GM12872 (cell line): Measurements from ENCODE around the gene SMPD2.

Source experiments
- CTCF ChIP-seq: IDR thresholded peaks from 3 replicates; pipeline ENCODE4 v1.5.1; 2011; ENCODE audit warnings: low read depth, mild to moderate bottlenecking, low read length, moderate library complexity; ENCODE audit not compliant: insufficient read depth

Gene SMPD2

DNA sequence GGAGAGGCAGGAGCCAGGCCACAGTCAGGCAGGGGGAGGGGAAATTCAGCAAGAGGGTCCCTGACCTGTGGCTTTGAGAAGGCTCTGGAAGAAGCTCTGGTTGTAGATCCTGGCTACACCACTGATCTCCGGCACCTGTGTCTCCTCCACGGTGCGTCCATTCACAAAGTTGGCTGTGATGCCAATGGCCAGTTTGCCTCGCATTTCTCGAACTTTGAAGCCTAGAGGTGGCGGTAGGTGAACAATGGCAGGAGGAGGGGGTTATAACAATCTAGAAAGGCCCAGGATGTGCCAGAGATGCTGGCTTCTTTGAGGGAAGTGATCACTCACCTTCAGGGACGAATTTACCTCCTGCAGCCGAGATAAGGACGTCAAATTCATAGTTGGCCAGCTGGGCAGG, 11.7 kb downstream of the SMPD2 start:
- no peak for TF ChIP-seq CTCF

- no peak for TF ChIP-seq CTCF
Measured at GRCh38 chr6:109453156-109453555, 12.6 kb downstream of the SMPD2 start.

GRCh38 chr6:109453594-109454495, 13.3 kb downstream of the SMPD2 start:
- no peak for TF ChIP-seq CTCF

DNA sequence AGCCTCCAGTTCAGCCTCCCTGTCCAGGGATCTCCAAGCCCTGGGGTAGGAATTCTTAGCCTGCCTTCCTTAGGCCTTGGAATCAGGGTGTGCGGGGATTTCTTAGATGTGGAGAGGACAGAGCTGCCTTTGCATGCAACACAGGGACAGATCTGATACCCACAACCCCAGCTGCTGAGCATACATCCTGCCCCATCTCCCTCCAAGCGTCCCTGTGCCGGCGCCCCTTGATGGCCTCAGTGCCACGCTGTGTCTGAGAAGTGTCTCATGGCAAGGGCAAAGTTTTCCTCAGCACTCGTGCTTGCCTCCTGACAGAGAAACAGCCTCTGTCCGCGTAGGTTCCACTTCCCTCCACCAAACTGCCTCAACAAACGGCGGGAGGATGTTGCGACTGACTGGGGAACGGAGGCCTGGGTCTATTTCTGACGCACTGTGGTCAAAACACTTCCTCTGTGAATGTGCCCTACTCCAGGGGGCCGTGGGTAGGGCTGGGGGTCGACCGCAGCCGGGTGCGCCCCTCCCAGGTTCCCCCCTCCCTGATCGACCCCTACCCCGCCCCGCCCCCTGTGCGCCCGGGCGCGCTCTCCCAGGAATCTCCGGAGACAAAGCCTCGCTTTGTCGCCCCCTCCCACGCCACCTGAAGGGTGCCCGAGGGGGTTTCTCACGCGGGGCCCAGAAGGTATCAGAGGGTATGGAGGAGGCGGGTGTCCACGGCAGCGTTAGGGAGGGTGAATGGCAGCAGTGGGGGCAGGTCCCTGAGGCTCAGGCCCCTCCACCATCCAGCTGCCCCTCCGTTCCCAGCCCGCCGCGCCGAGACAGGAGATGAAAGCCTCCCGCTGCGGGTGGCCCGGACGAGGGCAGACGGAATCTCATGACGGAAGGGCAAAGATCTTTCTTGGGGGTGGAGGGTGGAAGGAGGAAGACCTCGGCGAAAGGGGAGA, 14.2 kb downstream of the SMPD2 start:
- no peak for TF ChIP-seq CTCF

DNA sequence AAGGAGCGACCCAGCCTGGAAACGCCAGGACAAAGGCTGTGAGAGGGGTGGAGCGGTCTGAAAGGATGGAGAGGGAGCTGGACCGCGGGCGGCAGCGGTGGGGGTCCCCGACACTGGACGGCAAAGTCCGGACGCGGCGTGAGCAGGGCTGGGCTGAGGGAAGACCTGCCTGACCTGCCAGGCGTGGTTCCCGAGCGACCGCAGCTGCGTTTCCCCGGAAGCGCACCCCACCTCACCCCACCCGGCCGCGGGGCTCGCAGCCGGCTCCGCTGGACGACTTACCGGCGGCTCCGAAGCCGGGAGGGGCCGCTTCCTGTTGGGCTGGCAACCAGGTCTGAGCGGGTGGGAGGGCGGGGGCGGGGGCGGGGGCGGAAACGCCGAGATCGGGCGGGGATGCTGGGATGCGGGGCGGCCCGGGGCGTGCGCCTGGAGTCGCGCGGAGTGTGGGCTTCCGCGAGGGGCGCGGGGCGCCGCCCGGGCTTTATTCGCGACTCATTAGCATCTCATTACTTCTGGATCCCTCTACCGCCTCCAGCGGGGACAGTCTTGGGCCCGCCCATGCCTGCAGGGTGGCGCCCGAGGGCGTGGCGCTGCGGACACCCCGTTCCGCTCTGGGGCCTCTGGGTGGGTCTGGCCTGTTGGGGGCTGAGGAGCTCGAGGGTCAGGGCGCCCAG, 15.1 kb downstream of the SMPD2 start, which contains the start of gene MICAL1:
TSS of gene MICAL1 (minus strand) at position 336 of the 674 bp plus-strand sequence. CDS start 1,576 bp downstream, outside the sequence.
- TF ChIP-seq CTCF = peak; percentile 45; the same call in 1 of the 3 replicates

- no peak for TF ChIP-seq CTCF
Measured at GRCh38 chr6:109456111-109456583, 15.6 kb downstream of the SMPD2 start.
